HG02763 (cell line): ENCODE results near the gene FOLH1.
"Not testable (repeated sequence)": the region's sequence is repeated elsewhere in the genome, so short reads cannot be mapped to it uniquely, and the experiment has no call there.

ENCODE experiments used
- ATAC-seq: cut with Tn5 transposase; IDR thresholded peaks from one replicate; pipeline ENCODE4 v1.9.1; 2021; ENCODE audit warnings: mild to moderate bottlenecking, moderate library complexity; ENCODE audit not compliant: unreplicated experiment

FOLH1 gene

DNA sequence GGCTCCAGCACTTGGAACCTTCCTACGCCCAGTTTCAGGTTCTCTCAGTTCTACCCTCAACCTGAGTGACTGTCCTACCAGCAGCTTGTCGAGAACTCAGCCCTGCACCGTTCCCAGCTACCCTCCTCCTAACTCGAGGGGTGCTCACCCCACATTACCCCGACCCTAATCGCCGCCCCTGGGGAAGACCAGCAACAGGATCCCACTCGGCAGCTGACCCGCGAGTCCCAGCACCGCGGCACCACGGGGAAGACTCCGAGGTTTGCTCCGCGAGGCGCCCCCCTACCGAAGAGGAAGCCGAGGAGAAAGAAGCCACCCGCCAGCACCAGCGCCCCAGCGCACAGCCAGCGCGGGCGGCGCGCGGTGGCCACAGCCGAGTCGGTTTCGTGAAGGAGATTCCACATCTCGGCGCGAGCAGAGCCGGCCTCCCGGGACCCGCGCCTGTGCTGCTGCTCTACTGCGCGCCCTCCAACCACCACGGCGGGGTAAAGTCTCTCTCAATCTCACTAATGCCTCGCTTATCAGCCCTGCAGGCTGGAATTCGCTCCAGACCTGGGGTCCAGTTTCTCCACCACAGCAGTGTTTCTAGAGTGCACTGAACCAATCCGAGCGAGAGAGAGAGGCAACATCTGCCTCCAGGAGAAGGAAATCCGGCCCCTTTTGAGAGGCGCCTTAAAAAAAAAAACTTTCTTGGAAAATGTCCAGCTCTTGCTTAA is at the start of gene FOLH1:
TSS of gene FOLH1 (minus strand) at position 597 of the 716 bp plus-strand sequence. CDS start at position 404, 193 bp downstream.
- ATAC-seq = no peak

DNA sequence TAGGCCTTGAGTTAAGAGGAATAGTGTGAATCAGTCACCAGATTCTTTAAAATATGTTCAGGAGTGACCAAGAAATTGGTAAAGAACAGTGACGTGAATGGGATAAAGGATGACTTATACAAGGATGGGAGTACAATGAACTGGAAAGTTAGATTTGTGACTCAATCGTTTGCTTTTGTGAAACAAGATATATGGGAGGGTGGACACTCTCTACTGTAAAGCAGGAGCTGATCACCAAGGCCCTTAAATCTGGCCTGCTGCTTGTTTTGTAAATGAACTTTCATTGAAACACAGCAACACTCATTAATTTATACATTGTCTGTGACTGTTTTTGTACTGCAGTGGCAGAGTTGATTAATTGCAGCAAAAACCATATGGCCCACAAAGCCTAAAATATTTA is 46.7 kb upstream of the FOLH1 start:
- not testable (repeated sequence) for ATAC-seq

DNA sequence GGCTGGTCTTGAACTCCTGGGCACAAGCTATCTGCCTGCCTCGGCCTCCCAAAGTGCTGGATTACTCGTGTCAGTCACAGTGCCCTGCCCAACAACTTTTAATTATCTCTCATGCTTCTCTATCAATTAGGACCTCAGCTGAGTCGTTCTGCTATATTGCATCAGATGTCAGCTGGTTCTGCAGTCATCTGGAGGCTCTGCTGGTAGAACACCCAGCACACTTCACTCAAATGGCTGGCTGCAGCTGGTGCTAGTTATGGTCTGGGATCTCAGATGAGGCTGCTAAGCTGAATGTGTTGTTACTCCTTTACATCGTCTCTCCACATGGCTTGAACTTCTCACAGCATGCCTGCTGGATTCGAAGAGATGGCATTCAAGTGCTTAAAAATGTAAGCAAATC is 42.8 kb upstream of the FOLH1 start:
- ATAC-seq = not testable (repeated sequence)

DNA sequence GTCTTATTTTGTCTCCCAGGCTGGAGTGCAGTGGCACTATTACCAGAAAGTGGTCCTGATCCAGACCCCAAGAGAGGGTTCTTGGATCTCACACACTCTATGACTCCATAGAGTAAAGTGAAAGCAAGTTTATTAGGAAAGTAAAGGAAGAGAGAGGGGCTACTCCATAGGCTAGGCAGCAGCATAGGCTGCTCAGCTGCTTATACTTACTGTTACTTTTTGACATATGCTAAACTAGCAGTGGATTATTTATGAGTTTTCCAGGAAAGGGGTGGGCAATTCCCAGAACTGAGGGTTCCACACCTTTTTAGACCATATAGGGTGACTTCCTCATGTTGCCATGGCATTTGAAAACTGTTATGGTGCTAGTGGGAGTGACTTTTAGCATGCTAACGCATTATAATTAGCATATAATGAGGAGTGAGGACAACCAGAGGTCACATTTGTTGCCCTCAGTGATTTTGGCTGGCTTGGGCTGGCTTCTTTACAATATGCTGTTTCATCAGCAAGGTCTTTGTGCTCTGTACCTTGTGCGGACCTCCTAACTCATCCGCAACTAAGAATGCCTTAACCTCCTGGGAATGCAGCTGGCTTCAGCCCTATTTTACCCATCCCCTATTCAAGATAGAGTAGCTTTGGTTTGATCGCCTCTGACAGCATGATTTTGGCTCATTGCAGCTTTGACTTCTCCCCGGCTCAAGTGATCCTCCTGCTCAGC is 42.2 kb upstream of the FOLH1 start:
- not testable (repeated sequence) for ATAC-seq

DNA sequence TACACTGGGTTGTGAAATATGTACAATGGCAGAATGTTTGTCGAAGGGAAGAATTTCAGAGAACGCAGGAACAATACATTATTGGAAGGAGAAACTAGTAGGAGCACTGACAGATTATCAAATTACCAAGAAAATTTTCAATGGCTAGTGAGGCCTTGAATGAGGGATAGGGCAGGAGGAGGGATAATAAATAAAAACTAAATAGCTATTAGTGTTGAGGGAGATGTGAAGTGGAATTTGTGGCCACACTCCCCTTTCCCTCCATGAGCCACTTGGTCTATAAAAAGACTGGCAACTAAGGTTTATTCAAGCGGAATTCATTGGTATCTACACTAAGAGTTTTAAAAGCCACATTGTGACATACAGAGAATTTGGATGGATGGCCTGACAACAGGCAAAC is 41.0 kb upstream of the FOLH1 start:
- ATAC-seq = not testable (repeated sequence)

DNA sequence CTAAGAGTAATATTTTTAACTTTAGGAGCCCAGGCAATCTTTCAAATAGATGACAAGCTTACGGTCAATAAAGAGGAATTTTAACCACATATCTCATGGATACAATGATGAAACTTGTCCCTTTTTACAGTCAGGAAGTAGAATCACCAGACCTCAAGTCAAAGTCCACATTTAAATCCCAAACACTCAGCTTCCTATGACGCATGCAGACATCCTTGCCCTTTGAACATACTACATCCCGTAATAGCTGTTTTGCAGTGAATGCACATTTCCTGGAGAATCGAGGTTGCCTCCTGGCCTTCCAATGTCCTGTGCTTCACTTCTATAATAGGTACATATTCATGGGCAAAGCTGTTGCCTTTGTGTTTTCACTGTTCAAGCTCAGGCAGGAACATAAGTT is 25.3 kb upstream of the FOLH1 start:
- ATAC-seq = not testable (repeated sequence)

DNA sequence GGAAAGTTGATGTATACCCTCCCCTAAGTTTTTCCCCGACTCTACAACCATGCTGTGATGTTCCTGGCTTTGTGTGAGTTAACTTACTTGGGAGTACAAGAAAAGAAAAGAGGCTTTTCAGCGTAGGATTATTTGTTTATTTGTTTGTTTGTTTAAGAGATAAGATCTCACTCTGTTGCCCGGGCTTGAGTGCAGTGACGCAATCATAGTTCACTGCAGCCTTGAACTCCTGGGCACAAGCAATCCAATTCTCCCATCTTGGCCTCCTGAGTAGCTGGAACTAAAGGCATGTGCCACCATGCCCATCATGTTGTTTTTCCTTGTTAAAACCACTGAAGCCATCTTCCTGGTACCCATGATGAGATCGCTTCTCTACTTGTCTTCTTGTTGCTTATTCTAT is 24.6 kb upstream of the FOLH1 start:
- not testable (repeated sequence) for ATAC-seq

DNA sequence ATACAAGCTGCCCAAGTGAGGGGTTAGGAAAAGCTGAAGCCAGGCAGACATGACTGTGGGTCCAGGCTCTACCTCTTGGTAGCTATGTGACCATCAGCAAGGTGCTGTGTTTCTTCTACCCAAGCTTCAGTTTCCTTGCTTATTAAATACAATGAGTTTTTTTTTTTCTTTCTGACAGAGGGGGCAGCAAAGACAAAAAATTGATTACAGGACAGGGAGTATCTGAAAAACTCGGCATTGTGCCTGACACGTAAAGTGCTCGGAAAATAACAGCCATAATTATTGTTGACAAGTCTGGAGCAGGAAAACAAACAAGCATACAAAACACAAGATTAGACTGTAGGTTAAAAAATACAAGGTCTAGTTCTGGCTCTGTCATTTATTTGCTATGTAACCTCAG is 23.3 kb upstream of the FOLH1 start:
- not testable (repeated sequence) for ATAC-seq

DNA sequence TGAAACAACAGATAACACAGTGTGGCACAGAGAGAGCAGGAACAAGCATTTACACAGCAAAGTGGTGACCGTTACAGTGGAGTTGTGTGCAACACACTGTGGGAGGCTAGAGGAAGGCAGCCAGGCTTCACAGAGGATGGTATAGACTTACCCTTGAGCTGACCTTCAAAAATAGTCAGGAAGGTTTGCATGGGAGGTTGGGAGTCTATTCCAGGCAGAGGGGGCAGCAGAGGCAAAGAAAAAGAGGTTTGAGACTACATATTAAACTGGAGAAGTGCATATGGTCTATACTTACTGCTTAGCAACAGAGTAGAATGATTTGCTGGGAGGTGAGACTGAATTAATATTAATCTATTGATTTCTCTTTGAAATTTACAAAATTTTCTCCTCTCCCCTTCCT is 22.1 kb upstream of the FOLH1 start:
- ATAC-seq = not testable (repeated sequence)

DNA sequence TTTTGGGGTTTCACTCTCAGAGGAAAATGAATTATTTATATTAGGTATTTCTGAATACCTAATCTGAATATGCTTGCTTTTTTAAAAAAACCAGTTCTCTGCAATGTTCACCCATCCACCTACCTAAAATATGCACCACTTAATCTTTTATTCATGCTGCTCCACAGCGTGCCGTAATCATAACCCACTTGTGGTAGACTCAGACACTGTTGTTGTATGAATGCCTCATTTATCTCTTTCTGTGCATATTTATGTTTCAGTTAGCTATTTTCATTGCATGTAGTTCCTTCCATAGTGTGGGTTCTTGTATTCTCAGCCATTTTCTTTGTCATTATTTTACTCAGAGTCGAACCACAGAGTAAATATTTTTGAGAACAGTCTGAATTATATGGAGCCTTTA is 21.6 kb upstream of the FOLH1 start:
- ATAC-seq = not testable (repeated sequence)

DNA sequence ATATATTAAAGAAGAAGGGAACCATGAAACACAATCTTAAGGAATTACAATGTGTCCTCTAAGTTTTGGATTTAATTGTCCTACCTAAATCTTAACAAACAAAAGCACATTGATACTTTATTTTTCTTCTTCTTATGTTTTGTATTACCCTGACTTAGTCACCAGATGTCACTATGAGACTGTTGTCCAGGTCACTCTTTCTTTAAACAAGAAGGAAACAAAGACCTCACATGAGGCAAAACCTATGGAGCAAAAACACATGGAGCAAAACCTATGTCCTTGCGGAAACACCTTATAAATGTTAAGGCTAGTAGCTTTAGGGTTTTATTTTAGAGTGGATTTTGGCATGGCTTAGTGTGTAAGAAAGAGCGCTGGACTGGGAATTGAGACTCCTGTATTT is 20.7 kb upstream of the FOLH1 start:
- ATAC-seq = not testable (repeated sequence)

DNA sequence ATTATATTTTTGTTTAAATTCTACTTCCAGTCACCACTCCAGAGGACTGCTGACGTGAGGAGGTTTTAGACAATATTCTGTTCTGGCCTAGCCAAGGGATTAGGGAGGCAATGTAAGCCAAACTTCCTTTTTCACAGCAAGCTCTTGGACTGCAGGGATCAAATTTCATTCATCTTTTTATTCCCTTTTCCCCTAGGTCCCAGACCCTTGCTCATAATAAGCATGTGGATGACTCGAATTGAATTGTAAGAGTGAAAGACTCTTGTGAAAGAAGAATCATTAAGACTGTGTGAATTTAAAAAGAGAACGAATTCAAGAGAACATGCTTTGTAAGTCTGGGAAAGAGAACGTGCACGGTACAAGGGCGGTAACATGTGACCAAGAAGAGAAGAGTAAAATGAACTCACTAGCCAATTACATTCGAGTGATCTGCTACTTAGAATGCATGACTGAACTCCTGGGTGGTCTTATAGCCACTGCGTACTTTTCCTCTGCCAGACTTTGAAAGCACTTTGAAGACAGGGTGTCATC is 16.9 kb upstream of the FOLH1 start:
- not testable (repeated sequence) for ATAC-seq

DNA sequence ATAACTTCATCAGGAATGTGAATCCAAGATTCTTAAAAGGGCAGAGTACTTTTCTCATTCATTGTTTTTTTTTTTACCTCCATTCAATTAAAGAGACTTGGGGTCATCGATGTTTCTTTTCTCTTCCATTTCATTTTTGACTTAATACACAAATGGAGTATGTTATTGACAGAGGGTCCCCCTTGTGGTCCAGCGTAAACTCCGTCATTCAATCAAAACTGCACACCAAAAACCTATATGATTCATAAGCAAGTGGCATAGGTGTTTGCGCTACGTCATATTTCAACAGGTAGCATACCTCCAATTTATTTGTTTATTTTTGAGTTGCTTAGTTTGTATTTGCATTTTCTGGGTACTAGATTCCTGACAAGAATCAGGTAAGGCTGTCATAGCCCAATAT is 12.7 kb upstream of the FOLH1 start:
- no peak for ATAC-seq

DNA sequence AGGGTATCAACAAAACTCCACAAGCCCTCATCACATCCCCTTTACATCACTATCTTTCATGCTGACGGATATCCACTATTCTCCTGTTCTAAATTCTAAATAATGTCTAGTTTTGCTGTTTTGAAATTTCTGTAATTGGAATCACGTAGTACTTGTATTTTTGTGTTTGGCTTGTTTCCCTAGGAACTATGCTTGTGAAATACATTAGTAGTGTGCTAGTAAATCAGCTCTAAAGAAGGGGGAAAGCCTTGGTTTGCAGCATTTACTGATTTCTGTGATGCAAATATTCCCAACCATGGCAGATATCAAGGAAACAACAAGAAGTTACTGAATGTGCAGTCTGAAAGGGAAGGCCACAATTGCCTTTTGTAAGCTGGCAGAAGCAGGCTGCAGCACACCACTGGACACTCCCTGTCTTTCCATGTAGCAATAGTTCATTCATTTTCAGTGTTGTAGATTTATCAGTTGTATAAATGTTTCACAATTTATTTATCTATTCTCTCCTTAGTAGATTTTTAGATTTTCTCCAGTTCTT is 4.7 kb upstream of the FOLH1 start:
- no peak for ATAC-seq

DNA sequence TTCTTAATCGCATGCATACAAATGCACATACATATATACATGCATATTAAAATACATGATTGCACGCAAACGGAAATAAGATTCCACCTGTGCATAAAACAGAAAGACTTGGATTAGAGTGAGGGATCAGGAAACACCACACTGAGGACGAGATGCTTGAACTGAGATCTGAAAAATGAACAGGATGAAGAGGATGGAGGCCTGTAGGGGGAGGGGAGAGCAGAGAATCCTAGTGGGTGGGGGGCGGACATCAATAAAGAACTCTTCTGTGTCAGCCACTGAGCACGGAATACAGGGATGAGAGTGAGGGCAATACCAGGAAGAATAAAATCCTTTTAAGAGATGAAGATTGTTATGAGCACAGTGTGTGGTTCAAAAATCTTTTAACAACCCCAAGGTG is 1.4 kb downstream of the FOLH1 start:
- not testable (repeated sequence) for ATAC-seq

DNA sequence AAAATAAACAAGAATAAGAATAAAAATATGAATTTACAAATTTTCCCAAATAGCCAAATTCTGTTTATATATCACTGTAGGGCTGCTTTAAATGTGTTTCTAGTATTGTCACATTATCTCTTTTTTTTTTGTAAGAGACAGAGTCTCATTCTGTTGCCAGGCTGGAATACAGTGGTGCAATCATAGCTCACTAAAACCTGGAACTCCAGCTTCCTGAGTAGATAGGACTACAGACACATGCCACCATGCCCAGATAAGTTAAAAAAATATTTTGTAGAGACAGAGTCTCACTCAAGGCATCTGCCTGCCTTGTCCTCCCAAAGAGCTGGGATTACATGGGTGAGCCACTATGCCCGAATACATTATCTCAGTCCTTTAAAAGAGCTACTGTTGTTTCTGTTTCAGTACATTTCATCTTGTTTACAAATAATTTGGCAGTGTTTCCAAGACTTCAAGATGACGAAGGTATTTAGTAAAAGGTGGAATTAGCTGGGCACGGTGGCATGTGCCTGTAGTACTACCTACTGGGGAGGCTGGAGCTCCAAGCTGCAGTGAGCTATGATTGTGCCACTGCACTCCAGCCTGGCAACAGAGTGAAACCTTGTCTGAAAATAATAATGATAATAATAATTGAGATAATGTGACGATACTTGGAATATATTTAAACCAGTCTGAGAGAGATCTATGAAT is 6.0 kb downstream of the FOLH1 start:
- no peak for ATAC-seq

DNA sequence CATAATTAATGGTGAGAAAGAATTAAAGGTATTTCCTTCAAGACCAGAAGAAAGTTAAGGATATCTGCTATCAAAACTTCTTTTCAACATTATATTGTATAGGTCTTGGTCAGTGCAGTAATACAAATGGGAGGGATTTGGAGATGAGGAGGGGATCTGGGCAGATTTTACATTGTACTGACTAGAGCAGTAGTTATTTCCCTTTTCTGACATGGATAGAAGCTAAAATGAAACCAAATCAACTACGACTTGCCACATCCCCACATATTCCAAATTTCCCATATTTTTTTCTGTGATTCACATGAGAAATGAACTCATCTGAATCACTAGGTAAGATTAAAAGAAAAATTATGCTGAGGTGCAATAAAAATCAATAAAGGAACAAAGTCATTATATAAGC is 11.6 kb downstream of the FOLH1 start:
- ATAC-seq = not testable (repeated sequence)

DNA sequence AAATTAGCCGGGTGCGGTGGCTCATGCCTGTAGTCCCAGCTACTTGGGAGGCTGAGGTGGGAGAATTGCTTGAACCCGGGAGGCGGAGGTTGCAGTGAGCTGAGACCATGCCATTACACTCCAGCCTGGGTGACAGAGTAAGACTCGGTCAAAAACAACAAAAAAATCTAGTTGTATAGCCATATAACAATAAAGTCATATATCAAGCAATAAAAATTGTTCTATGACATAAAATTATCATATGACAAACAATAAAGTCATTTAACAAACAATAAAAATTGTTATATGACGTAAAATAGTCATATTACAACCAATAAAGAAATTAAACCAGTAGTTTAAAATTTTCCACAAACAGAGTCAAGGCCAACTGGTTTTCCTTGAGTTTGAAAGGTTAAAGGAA is 12.4 kb downstream of the FOLH1 start:
- not testable (repeated sequence) for ATAC-seq

DNA sequence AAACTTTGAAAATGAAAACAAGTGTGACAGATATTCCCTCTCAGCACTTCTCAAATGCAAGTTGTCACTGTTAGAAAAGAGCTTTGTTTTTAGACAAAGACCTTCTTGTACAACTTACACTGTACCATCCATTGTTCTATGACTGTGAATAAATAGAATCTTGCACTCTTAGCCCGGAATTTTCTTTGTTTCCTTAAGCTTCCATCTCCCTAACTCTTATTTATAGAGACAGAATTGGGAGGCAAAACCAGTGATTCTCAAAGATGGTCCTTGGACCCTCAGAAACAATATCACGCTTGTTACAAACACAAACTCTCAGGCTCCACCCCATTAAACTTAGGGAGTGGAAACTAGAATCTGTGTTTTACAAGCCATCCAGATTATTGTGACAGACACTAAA is 18.1 kb downstream of the FOLH1 start:
- ATAC-seq = not testable (repeated sequence)

DNA sequence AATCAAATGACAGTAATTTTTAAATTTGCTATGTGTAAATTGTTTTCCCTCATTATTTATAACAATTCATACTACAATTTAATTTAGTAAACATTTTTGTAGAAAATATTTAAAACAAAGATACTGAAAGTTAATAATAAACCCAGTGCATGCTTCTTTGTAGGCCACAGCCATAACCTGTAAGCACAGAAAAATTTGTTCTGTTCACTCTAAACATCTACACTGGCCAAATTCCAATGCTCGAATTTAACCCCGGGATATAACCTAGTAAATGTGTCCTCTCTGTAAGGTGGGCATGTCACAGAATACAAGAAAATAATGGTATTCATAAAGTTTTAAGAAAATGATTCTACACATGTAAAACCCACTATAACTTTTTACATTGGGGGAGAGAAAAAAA is 22.2 kb downstream of the FOLH1 start:
- ATAC-seq = not testable (repeated sequence)

DNA sequence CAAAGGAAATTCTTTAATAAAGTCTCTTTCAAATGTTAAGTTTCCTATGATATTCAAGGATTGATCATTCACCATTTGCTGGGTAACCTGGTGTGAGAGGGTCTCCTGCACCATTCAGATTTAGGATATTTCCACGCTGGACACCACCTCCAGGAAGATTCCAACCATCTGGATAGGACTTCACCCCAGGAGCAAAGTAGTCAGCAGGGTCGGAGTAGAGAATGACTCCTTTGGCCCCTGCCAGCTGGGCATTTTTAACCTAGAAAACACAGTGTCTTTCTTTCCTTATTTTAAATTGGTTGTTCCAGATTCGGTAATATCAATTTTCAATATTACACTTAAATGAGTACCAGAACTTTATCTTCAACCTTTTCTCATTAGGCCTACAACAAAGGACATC is 22.8 kb downstream of the FOLH1 start:
- ATAC-seq = not testable (repeated sequence)
